GM21381 (cell line): ENCODE measurements around the gene BOK.

Experiments
- ATAC-seq: cut with Tn5 transposase; IDR thresholded peaks from one replicate; pipeline ENCODE4 v1.9.1; 2021; ENCODE audit warnings: mild to moderate bottlenecking, moderate library complexity; ENCODE audit not compliant: unreplicated experiment

BOK gene

GRCh38 chr2:241598061-241598460 is 39.5 kb downstream of the BOK start:
- ATAC-seq, result no peak

GRCh38 chr2:241598487-241598886 is 39.9 kb downstream of the BOK start:
- no peak for ATAC-seq

- no peak for ATAC-seq
Observed at GRCh38 chr2:241599615-241600014, 41.1 kb downstream of the BOK start.

GRCh38 chr2:241601841-241602240 is 43.3 kb downstream of the BOK start:
- ATAC-seq, result no peak

- no peak for ATAC-seq
Observed at GRCh38 chr2:241602720-241603119, 44.2 kb downstream of the BOK start.

- no peak for ATAC-seq
Observed at GRCh38 chr2:241603686-241604085, 45.1 kb downstream of the BOK start.

- ATAC-seq, result no peak
Observed at GRCh38 chr2:241606186-241606585, 47.6 kb downstream of the BOK start.

- no peak for ATAC-seq
Observed at GRCh38 chr2:241607162-241607885, 48.8 kb downstream of the BOK start.

- ATAC-seq, result no peak
Observed at GRCh38 chr2:241608881-241609280, 50.3 kb downstream of the BOK start.

- peak; percentile 94 for ATAC-seq
Observed at GRCh38 chr2:241609859-241610793, 51.6 kb downstream of the BOK start.

GRCh38 chr2:241611062-241611461 is 52.5 kb downstream of the BOK start:
- ATAC-seq, result no peak

- no peak for ATAC-seq
Observed at GRCh38 chr2:241612156-241613016, 53.8 kb downstream of the BOK start.

GRCh38 chr2:241613017-241613780 is 54.7 kb downstream of the BOK start:
- ATAC-seq, result no peak

GRCh38 chr2:241615041-241615440 is 56.5 kb downstream of the BOK start:
- no peak for ATAC-seq

- no peak for ATAC-seq
Observed at GRCh38 chr2:241615522-241616052, 57.0 kb downstream of the BOK start.

GRCh38 chr2:241616168-241617125 is 57.9 kb downstream of the BOK start:
- no peak for ATAC-seq

GRCh38 chr2:241617431-241618154 is 59.0 kb downstream of the BOK start:
- no peak for ATAC-seq

- ATAC-seq, result no peak
Observed at GRCh38 chr2:241618296-241618805, 59.8 kb downstream of the BOK start.
